ENCODE measurements around the gene RNF208.

The RNF208 gene

DNA sequence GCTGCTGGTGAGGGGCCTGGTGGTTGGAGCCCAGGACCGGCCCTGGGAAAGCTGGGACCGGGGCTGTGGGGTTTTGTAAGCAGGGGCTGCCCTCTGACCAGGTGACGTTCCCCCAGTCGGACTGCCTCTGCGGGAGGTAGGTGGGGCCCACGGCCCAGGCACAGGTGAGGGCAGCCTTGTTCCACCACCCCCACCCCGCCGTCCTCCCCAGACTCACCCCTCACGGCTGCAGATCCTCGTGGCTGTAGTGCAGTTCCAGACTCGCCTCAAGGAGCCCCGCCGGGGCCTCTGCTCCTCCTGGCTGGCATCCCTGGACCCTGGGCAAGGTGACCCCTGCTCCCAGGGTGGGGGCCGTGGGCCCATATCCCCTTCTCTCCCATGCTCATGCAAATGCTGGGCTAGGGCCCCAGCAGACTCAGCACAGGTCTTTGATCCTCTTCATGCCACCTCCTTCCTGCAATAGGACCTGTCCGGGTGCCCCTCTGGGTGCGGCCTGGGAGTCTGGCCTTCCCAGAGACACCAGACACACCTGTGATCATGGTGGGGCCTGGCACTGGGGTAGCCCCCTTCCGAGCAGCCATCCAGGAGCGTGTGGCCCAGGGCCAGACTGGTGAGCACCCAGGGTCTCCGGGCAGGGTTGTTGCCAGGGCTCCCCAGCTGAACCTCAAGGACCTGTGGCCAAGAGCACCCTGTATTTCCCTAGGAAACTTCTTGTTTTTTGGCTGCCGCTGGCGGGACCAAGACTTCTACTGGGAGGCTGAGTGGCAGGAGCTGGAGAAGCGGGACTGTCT lies 6.6 kb downstream of the RNF208 start:
- in situ Hi-C loops (cut with MboI; ENCODE audit: low sequenced_read_pairs): no loop called here

DNA sequence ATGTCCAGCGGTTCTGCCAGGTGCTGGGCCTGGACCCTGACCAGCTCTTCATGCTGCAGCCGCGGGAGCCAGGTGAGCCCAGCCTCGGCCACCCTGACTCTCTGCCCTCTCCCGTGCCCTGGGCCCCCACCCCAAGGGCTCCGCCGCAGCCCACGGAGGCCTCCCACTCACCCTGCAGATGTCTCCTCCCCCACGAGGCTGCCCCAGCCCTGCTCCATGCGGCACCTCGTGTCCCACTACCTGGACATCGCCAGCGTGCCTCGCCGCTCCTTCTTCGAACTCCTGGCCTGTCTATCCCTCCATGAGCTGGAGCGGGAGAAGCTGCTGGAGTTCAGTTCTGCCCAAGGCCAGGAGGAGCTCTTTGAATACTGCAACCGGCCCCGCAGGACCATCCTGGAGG lies 7.4 kb downstream of the RNF208 start:
- in situ Hi-C loops (cut with MboI; ENCODE audit: low sequenced_read_pairs): no loop called here

DNA sequence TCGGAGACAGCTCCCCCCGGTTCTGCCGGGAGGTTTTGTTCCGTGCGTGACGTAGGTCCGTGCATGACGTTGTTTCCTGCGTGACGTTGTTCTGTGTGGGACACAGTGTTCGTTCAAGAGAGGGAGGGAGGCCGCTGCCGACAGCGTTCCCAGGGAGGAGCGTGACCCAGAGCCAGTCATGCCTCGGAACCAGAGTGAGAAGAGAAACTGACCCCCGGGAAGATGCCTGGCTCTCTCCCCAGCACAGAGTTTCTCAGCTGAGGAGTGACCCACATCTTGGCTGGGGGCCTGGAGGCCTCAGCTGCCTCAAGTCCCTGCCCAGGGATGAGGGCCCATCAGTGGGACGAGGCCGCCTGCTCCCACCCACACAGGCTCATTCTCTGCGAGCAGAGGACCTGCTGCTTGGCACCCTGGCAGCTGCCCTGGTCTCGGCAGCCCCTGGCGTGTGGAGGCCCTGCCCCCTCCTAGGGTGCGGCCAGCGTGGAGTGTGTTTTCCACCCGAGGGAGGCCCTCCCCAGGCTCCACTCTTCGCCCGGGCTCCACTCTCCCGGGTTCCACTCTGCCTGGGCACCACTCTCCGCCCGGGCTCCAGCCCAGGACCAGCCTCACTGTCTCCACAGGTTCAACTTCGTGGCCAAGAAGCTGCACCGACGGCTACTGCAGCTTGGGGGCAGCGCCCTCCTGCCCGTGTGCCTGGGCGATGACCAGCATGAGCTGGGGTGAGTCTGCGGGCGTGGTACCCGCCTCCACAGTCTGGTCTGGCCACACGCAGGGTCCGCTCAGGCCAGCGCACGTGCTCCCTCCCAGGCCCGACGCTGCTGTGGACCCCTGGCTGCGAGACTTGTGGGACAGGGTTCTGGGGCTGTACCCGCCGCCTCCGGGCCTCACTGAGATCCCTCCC lies 8.6 kb downstream of the RNF208 start:
- in situ Hi-C loops (cut with MboI; ENCODE audit: low sequenced_read_pairs): no loop called here

DNA sequence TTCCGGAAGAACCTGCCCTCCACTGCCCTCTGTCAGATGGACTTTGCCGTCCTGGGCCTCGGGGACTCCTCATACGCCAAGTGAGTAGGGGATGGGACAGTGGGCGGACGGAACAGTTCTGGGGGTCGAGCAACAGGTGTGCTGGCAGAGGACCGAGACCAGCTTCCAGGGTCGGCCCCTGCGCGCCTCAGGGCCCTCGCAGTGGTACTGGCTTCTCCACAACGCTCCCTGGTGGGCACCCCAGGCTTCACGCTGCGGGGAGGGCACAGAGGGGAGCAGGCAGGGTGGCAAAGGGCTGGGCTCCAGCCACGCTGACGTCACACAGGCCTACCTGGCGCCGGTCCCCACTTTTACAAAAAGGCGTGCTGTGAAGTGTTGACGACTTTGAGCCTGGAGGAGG lies 9.5 kb downstream of the RNF208 start:
- in situ Hi-C loops (cut with MboI; ENCODE audit: low sequenced_read_pairs): no loop called here

DNA sequence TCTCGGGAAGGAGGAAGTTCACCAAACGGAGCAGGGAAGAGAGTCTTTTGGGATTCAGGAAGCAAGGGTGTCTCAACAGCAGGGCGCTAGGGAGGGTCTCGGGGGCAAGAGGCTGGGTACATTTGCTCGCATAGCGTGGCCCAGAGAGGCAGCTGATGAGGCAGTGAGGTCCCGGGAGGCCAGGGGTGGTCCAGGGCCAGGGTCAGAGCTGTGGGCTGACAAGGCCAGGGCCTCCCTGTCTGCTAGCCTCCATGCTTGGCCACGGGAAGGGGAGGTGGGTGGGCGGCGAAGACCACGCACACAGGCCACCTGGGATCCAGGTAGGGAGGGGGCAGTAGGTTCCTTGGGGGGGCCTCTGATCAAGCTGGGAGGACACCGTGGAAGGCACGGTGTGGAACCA lies 10.5 kb downstream of the RNF208 start:
- in situ Hi-C loops (cut with MboI; ENCODE audit: low sequenced_read_pairs): no loop called here

DNA sequence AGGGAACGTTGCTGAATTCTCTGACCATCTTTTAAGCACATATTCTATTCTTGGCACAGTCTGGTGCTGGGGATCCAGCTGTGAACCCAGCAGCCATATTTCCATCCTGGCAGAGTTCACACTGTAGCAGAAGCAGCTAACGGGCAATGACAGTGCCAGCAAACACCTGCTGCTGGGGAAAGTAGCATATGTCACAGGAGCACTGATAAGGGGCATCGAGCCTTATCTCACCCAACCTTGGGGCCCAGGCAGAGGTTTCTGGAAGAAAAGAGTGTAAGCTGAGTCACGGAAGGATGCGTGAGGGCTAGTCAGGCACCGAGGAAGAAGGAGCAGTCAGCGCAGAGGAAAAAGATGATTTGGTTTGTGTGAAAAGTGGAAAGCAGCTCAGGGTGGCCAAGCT lies 15.4 kb downstream of the RNF208 start:
- in situ Hi-C loops (cut with MboI; ENCODE audit: low sequenced_read_pairs): no loop called here

DNA sequence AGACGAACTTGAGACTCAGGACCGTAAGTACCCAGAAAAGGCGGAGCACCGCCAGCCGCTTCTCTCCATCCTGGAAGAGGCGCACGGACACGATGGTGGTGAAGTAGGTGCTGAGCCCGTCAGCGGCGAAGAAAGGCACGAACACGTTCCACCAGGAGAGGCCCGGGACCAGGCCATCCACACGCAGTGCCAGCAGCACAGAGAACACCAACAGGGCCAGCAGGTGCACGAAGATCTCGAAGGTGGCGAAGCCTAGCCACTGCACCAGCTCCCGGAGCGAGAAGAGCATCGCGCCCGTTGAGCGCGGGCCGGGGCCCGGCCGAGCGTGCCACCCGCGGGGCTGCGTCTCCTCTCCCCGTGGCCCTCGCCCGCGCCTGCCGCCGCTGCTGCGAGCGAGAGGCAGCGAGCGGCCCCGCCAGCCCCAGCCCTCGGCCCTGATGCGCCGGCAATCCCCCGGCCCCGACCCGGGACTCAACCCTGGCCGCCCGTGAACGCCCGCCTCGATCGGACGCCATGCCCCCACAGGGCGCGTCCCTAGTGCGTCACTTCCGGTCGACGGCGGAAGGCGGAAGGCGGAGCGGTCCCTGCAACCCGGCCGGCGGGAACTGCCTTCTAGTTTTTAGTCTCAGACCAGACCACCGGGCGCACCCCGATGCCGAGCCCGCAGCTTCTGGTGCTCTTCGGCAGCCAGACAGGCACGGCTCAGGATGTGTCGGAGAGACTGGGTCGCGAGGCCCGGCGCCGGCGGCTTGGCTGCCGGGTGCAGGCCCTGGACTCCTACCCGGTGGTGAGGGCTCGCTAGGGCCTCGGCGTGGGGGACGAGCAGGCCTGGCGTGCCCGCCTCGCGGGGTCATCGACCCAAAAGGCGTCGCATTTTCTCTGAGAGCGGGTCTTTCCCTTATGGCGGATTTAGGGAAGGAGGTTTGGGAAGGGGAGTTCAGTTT lies 16.6 kb downstream of the RNF208 start, which contains the start of the genes NDOR1 and TMEM203:
Gene NDOR1, plus strand, starts transcription at position 575 of the 944 bp plus-strand sequence. Its CDS starts 78 bp downstream, at position 653.
Gene TMEM203, minus strand, starts transcription at position 523 of the 944 bp plus-strand sequence. Its CDS starts 234 bp downstream, at position 289.
- in situ Hi-C loops (cut with MboI; ENCODE audit: low sequenced_read_pairs): no loop called here

DNA sequence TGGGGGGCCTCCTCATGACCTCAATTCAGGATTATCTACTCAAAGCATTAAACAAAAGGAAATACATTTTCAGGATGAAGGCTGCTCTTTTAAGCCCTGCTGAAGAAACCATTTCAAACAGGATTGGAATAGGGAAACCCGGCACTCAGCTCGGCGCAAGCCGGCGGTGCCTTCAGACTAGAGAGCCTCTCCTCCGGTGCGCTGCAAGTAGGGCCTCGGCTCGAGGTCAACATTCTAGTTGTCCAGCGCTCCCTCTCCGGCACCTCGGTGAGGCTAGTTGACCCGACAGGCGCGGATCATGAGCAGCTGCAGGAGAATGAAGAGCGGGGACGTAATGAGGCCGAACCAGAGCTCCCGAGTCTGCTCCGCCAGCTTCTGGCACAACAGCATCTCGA lies 17.3 kb downstream of the RNF208 start:
- in situ Hi-C loops (cut with MboI; ENCODE audit: low sequenced_read_pairs): no loop called here

DNA sequence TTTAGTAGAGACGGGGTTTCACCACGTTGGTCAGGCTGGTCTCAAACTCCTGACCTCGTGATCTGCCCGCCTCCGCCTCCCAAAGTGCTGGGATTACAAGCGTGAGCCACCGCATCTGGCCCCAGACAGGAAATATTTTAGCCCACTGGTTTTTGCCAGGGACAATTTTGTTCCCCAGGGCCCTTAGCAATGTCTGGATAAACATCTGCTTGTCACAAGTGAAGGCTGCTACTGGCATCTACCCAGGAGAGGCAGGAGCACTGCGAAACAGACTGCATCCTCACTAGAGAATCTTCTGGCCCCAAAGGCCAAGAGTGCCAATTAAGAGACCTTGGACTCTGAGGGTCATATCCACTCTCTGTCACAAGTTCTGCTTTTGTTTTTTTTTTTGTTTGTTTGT lies 19.1 kb downstream of the RNF208 start:
- in situ Hi-C loops (cut with MboI; ENCODE audit: low sequenced_read_pairs): no loop called here

DNA sequence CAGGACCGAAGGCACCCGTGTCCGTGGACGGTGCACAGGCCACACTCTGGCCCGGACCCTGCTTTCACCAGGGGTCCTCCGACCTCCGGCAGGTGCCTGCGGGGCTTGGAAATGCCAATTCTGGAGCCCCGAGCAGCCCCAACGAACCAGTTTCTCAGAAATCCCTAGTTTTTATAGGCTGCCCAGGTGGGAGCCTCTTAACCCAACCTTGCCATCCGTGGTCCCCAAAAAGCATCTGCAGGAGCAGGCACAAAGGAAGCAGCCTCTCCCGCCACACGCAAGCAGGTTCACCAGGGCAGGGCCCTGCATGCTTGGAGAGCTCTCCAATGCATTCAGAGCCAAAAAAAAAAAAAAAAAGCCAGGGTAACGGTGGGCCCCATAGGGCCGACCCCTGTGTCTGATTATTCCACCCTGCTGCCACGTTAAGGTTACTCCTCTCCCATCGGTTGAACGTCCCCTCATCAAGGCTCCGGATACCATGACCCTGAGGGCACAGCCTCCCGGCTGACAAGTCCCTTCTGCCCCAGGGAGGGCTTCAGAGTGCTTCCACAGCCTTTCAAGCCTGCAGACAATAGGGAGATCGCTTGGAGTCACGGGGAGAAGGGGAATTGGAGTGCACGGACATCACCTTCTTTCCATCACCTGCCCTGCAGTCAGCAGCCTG lies 20.7 kb downstream of the RNF208 start:
- in situ Hi-C loops (cut with MboI; ENCODE audit: low sequenced_read_pairs): no loop called here

DNA sequence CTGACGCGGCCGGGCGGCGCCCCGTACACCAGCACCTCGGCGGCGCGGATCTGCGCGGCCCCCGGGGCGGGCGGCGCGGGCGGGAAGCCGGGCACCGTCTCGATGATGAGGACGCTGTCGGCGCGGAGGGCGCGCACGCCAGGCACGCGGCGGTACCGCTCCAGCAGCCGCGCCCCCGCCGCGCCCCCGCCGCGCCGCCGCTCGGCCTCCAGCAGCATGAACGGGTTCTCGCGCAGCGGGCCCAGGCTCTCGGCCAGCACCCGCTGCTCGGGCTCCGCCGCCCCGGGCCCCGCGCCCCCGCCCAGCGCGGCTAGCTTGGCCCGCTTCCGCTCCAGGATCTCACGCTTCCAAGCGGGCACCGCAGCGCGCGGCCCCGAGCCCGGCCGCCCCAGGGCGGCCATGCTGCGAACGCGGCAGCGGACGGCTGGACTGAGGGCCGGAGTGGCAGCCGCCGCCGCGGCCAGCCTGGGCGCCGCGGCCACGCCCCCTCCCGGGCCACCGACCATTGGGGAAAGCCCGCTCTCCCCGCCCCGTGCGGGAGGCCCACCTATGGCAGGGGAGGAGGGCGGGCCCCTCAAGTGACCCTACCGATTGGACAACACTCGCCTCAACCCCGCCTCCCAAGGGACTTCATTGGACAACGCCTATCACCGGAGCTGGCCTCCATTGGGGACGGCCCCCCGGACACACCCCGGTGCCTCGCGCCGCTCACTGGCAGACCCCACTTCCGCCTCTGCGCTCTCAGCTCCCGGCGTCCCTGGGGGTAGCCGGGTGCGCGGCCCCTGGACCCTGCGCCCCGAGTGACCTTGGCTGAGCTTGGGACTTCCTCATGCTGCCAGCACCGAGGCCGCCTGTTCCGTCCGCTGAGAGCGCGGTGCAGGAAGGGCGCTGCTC lies 21.5 kb downstream of the RNF208 start, which contains the start of gene TPRN:
Gene TPRN, minus strand, starts transcription at position 431 of the 894 bp plus-strand sequence. Its CDS starts 30 bp downstream, at position 401.
- in situ Hi-C loops (cut with MboI; ENCODE audit: low sequenced_read_pairs): no loop called here

DNA sequence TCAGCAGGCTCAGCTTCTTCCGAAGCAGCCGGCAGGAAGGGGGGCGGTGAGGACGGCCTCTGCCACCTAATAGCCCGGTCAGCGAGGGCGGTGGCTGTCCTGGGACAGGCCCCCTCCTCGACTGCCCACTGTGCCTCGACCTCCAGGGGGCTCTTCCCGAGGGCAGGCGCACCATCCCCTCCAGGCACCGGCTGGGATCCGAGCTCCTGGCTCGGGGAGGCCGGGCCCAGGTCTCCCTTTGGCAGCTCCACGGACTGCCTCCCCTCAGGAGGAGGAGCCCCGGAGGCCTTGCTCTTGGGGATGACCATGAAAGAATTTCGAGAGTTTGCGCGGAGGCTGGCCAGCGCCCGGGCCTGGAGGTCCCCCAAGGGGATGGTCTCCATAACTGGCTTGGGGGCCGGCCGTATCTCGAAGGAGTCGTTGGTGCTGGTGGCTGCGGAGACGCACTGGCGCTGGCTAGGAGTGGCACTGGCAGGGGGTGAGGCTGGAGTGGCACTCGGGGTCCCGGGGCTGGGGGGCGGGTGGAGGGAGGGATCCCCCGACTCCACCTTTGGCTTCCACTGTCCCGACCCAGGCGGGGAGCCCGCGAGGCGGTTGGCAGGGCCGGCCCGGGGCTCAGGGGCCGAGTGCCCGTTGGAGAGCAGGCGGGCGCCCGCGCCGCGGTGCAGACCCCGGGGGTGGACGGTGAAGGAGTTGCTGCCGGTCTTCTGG lies 22.5 kb downstream of the RNF208 start:
- in situ Hi-C loops (cut with MboI; ENCODE audit: low sequenced_read_pairs): no loop called here

DNA sequence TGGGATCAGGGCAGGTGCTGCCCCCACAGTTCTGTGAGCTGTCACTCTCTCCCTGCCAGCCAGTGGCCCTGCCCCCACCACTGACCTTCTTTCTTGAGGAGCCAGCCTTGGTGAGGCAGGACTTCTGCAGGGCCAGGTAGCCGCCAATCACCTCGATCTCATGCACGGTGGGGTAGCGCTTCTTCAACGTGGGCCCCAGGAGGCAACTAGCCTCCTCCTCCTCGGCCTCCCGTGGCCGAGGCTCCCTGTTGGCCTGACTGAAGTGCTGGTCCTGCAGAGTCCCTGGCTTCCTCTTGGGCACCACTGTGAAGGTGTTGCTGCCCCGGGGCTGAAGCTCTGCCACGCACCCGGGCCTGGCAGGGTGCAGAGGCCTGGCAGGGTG lies 23.1 kb downstream of the RNF208 start:
- in situ Hi-C loops (cut with MboI; ENCODE audit: low sequenced_read_pairs): no loop called here

DNA sequence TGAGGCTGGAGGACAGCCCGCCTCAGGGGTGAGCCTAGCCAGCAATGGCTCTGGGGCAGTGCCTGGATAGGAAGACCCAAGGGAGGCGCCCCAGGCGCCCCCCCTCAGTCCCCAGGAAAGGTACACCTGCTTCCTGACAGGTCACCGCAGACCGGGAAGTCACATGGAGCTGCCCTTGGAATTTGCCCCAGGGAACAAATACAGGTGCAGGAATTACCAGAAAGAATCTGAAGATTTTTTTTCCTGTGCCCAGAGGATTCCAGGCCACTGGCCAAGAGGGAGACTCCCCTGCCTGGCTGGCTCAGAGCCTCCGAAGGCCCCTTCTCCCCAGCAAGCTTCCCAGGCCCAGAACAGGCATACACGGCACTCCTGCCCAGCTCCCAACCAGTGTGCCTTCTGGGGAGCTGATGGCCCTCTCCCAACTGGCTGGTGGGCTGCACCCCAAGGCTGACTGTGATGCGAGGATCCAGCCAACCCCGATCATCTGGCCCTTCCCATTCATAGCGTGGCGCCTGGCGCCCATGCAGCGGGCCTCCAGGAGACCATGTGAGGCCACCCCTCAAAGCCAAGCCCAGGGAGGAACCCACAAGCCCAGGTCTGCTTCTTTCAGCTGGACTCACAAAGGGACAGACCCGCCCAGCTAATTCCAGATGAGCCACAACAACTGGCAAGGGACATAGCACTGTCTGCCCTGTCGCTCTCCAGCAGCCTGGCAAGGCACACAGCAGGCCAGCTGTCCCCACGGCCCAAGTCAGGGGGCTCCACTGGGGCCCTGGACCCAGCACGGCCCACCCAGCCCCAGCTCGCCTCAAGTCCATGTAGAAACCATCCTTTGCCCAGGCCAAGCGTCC lies 23.8 kb downstream of the RNF208 start:
- in situ Hi-C loops (cut with MboI; ENCODE audit: low sequenced_read_pairs): no loop called here

DNA sequence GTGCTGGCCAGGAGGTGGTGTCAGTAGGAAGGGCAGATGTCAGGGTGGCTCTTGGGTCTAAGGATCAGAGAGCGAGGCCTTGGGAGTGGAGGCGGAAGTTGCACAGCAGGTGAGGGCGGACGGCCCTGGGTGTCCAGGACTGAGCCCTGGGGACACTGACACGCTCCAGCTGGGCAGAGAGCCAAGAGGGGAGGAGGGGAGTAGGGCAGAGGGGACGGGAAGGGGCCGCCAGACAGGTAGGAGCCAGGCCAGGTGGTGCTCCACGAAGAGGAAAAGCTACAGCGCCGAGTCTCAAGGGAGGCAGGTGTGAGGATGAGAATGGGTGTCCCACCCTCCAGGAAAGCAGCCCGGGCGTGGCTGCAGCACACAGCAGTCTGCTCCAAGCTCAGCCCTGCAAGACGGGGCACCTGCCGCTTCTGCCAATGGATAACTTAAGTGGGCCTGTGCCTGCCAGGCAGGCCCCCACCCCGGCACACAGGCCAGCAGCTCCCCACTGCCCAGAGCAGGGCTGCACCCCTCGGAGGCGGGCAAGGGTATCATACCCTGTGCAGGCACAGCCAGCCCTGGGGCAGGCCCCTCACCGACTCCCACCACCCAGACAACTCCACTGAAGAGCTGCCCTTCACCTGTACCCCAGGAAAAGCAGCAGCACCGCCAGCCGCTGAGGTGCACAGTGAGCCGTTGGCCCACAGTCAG lies 26.4 kb downstream of the RNF208 start:
- in situ Hi-C loops (cut with MboI; ENCODE audit: low sequenced_read_pairs): no loop called here

DNA sequence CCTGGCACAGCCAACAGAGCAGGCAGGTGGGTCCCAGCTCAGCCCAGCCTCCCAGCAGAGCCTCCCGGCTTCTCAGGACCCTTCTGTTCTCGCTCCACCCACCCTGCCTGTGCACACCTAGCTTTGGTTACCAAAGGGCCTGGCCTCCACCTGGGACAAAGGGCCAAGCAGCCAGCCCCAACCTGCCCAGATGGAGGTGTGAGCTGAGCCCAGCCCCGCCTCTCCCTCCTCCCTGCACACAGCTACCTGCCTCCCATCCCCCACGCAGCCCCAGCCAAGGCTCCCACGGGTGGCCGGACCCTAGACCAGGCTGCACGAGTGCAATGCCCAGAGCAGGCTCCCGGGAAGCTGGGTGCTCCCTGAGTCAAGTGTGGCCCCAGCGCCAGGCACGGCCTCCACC lies 27.1 kb downstream of the RNF208 start:
- in situ Hi-C loops (cut with MboI; ENCODE audit: low sequenced_read_pairs): no loop called here

DNA sequence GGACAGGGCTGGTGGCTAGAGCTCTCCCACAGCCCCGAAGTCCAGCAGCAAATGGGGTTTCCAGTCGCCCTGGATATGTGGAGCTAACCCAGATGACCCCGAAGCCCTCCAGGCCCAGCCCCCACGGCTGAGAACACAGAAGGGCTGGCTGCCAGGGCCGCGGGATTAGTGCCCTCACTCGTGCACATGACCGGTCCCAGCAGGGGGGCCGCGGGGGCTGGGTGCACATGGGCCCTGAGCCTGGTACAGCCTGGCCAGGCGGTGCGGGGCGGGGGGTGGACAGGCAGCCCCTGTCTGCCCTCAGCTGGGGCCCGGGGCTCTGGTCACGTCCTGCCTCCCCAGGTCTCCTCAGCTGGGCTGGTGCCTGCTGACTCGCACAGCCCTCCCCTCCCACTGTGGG lies 27.7 kb downstream of the RNF208 start:
- in situ Hi-C loops (cut with MboI; ENCODE audit: low sequenced_read_pairs): no loop called here
